HCT116 (cell line): ENCODE results near the gene LYRM9.

Experiments used
- CEBPB ChIP-seq: IDR thresholded peaks from 2 replicates; pipeline ENCODE4 v1.6.1; 2012; ENCODE audit warnings: low read depth
- EZH2 ChIP-seq: fragments of 200-600 bp; sonication (generic); IDR thresholded peaks from 2 replicates; pipeline ENCODE4 v1.6.1; 2017; ENCODE audit warnings: antibody characterized with exemption, mixed run types
- EZH2phosphoT487 ChIP-seq: fragments of 200-600 bp; IDR thresholded peaks from 2 replicates; pipeline ENCODE4 v1.6.1; 2018; ENCODE audit warnings: antibody characterized with exemption, borderline replicate concordance
- FOSL1 ChIP-seq: IDR thresholded peaks from 2 replicates; pipeline ENCODE4 v1.6.1; 2012; ENCODE audit warnings: low read depth
- JUND ChIP-seq: IDR thresholded peaks from 2 replicates; pipeline ENCODE4 v1.6.1; 2012
- POLR2A ChIP-seq: IDR thresholded peaks from 2 replicates; pipeline ENCODE4 v1.7.0; 2011; ENCODE audit warnings: borderline replicate concordance; ENCODE audit not compliant: insufficient read depth, insufficient read length; ENCODE audit errors: extremely low read depth
- POLR2AphosphoS5 ChIP-seq: IDR thresholded peaks from 2 replicates; pipeline ENCODE4 v1.6.1; 2011; ENCODE audit warnings: mild to moderate bottlenecking, low read depth, low read length, moderate library complexity
- RAD21 ChIP-seq: IDR thresholded peaks from 2 replicates; pipeline ENCODE4 v1.6.1; 2012; ENCODE audit warnings: low read depth, mild to moderate bottlenecking
- SP1 ChIP-seq: IDR thresholded peaks from 2 replicates; pipeline ENCODE4 v1.6.1; 2012; ENCODE audit warnings: low read depth
- SRF ChIP-seq: IDR thresholded peaks from 2 replicates; pipeline ENCODE4 v1.6.1; 2012; ENCODE audit warnings: low read depth
- YY1 ChIP-seq: IDR thresholded peaks from 2 replicates; pipeline ENCODE4 v1.6.1; 2011; ENCODE audit warnings: low read length, low read depth, moderate library complexity, mild to moderate bottlenecking; ENCODE audit not compliant: insufficient replicate concordance; ENCODE audit errors: extremely low read depth
- TF ChIP-seq, protein P1 (sequence below): IDR thresholded peaks from 2 replicates; pipeline ENCODE4 v1.6.1; 2012; ENCODE audit warnings: low read depth
- TF ChIP-seq, protein P2 (sequence below): IDR thresholded peaks from 2 replicates; pipeline ENCODE4 v1.6.1; 2012
- TF ChIP-seq, protein P3 (sequence below), 3 experiments: fragments of 200-600 bp in 1 of 3; sonication (generic) in 1 of 3; IDR thresholded peaks in 2 of 3; conservative IDR thresholded peaks in 1 of 3; 2 replicates each; pipeline ENCODE4 v1.5.1; 2012 to 2017; ENCODE audit warnings: low read depth in 2 of 3, low read length in 2 of 3, antibody characterized with exemption in 1 of 3, borderline replicate concordance in 1 of 3, control low read depth in 1 of 3, mild to moderate bottlenecking in 1 of 3, mixed read lengths in 1 of 3, mixed run types in 1 of 3, moderate library complexity in 1 of 3; ENCODE audit not compliant: insufficient read depth in 1 of 3

DNA sequence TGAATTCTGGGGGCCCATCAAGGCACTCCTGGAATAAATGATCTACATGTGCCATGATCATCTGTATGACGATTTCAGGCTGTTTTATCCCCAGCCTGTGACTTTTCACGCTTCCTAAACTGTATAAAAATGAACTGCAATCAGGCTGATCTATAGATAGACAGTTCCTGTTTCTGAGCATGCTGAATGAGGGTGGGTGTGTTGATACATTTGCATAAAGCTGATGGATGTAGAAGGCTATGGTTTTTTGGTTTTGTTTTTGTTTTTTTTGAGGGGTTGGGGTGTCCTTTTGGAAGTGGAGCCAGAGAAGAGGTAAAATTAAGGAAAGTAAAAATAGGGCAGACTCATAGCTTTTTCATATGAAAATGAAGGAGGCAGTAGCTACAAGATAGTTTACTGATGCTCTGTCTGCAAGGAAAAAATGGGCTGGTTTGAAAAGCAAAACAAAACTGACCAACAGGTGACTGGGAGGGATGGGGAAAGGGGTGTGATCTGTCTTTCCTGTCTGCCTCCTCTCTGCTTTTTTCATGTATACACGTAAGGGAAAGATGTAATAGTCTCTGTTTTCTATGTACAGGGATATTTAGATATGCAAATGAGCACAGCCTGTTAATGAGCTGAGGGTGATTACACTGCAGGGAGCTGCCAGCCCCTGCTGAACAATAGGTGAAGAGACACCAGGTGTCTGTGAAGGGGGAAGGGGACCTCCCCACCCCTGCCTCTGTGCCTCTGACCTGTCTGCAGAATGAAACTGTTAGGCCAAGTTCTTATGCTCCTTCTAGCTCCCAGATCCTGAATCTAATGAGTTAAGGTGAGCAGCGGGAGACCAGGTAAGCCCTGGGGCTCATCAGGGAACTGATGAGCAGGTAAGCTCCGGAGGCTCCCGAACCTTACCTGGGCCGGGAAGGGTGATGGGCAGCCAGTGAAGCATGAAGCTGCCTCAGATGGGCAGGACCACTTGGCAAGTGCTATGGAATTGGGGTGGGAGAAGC lies 46.6 kb upstream of the LYRM9 start:
- TF ChIP-seq POLR2A: no peak
- no peak for TF ChIP-seq SRF
- TF ChIP-seq YY1: no peak
- no peak for TF ChIP-seq POLR2AphosphoS5
- TF ChIP-seq, protein P1, sequence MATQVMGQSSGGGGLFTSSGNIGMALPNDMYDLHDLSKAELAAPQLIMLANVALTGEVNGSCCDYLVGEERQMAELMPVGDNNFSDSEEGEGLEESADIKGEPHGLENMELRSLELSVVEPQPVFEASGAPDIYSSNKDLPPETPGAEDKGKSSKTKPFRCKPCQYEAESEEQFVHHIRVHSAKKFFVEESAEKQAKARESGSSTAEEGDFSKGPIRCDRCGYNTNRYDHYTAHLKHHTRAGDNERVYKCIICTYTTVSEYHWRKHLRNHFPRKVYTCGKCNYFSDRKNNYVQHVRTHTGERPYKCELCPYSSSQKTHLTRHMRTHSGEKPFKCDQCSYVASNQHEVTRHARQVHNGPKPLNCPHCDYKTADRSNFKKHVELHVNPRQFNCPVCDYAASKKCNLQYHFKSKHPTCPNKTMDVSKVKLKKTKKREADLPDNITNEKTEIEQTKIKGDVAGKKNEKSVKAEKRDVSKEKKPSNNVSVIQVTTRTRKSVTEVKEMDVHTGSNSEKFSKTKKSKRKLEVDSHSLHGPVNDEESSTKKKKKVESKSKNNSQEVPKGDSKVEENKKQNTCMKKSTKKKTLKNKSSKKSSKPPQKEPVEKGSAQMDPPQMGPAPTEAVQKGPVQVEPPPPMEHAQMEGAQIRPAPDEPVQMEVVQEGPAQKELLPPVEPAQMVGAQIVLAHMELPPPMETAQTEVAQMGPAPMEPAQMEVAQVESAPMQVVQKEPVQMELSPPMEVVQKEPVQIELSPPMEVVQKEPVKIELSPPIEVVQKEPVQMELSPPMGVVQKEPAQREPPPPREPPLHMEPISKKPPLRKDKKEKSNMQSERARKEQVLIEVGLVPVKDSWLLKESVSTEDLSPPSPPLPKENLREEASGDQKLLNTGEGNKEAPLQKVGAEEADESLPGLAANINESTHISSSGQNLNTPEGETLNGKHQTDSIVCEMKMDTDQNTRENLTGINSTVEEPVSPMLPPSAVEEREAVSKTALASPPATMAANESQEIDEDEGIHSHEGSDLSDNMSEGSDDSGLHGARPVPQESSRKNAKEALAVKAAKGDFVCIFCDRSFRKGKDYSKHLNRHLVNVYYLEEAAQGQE: no peak
- TF ChIP-seq, protein P2, sequence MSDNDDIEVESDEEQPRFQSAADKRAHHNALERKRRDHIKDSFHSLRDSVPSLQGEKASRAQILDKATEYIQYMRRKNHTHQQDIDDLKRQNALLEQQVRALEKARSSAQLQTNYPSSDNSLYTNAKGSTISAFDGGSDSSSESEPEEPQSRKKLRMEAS: no peak
- TF ChIP-seq, protein P3, sequence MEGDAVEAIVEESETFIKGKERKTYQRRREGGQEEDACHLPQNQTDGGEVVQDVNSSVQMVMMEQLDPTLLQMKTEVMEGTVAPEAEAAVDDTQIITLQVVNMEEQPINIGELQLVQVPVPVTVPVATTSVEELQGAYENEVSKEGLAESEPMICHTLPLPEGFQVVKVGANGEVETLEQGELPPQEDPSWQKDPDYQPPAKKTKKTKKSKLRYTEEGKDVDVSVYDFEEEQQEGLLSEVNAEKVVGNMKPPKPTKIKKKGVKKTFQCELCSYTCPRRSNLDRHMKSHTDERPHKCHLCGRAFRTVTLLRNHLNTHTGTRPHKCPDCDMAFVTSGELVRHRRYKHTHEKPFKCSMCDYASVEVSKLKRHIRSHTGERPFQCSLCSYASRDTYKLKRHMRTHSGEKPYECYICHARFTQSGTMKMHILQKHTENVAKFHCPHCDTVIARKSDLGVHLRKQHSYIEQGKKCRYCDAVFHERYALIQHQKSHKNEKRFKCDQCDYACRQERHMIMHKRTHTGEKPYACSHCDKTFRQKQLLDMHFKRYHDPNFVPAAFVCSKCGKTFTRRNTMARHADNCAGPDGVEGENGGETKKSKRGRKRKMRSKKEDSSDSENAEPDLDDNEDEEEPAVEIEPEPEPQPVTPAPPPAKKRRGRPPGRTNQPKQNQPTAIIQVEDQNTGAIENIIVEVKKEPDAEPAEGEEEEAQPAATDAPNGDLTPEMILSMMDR (IDR thresholded peaks at IDR 0.05 in 2 of 3, conservative IDR thresholded peaks at IDR 0.05 in 1 of 3; ENCODE audit: borderline replicate concordance in 1 of 3, insufficient read depth in 1 of 3, low read depth in 2 of 3, low read length in 2 of 3): no peak
- no peak for TF ChIP-seq RAD21
- TF ChIP-seq EZH2phosphoT487: no peak
- no peak for TF ChIP-seq FOSL1
- TF ChIP-seq EZH2: no peak
- TF ChIP-seq JUND: no peak
- TF ChIP-seq CEBPB: no peak
- TF ChIP-seq SP1: no peak
